CMK (cell line): Measurements from ENCODE around the gene RUFY4.
"Not testable (repeated sequence)": the region's sequence is repeated elsewhere in the genome, so short reads cannot be mapped to it uniquely, and the experiment has no call there.

Experiments
- DNase-seq: peaks from one replicate; pipeline ENCODE4 v3.0.0-alpha.2; 2010; ENCODE audit warnings: low read depth

Gene RUFY4

GRCh38 chr2:218089259-218089658, 20.2 kb downstream of the RUFY4 start:
- no peak for DNase-seq

- DNase-seq = peak; percentile 25
These were observed 22.7 kb downstream of the RUFY4 start for GRCh38 chr2:218091746-218092145.

- no peak for DNase-seq
These were observed 24.8 kb downstream of the RUFY4 start for GRCh38 chr2:218093879-218094278.

GRCh38 chr2:218095853-218096252, 26.8 kb downstream of the RUFY4 start:
- peak; percentile 30 for DNase-seq

- no peak for DNase-seq
These were observed 28.9 kb downstream of the RUFY4 start for GRCh38 chr2:218097975-218098374.

- DNase-seq = not testable (repeated sequence)
These were observed 39.8 kb downstream of the RUFY4 start for GRCh38 chr2:218108834-218109233.

GRCh38 chr2:218121789-218122188, 52.7 kb downstream of the RUFY4 start:
- DNase-seq = not testable (repeated sequence)

- DNase-seq = not testable (repeated sequence)
These were observed 53.2 kb downstream of the RUFY4 start for GRCh38 chr2:218122286-218122685.

- no peak for DNase-seq
These were observed 54.9 kb downstream of the RUFY4 start for GRCh38 chr2:218123986-218124385.

- DNase-seq = no peak
These were observed 56.0 kb downstream of the RUFY4 start for GRCh38 chr2:218125095-218125494.

GRCh38 chr2:218125626-218126080, 56.6 kb downstream of the RUFY4 start, which contains the start of gene CXCR2:
CXCR2 (plus strand) TSS chr2:218126028; CDS start chr2:218134802, 8,774 bp downstream.
- no peak for DNase-seq

- DNase-seq = no peak
These were observed 58.9 kb downstream of the RUFY4 start for GRCh38 chr2:218127929-218128455.

- no peak for DNase-seq
These were observed 59.9 kb downstream of the RUFY4 start for GRCh38 chr2:218128781-218129457.

GRCh38 chr2:218129458-218130135, 60.5 kb downstream of the RUFY4 start:
- no peak for DNase-seq

- DNase-seq = no peak
These were observed 61.3 kb downstream of the RUFY4 start for GRCh38 chr2:218130377-218130776.

GRCh38 chr2:218130822-218131221, 61.8 kb downstream of the RUFY4 start:
- no peak for DNase-seq

GRCh38 chr2:218137514-218137913, 68.5 kb downstream of the RUFY4 start:
- DNase-seq = no peak

GRCh38 chr2:218138047-218138446, 69.0 kb downstream of the RUFY4 start:
- DNase-seq = no peak
